GM21367 (cell line): ENCODE measurements around the gene UBQLN2.
A peak's percentile ranks its signal among the peaks of the same experiment; 100 is the strongest.
"Not testable (repeated sequence)": the region's sequence is repeated elsewhere in the genome, so short reads cannot be mapped to it uniquely, and the experiment has no call there.

Experiments
- ATAC-seq: cut with Tn5 transposase; IDR thresholded peaks from one replicate; pipeline ENCODE4 v1.9.1; 2021; ENCODE audit not compliant: unreplicated experiment

UBQLN2 gene

DNA sequence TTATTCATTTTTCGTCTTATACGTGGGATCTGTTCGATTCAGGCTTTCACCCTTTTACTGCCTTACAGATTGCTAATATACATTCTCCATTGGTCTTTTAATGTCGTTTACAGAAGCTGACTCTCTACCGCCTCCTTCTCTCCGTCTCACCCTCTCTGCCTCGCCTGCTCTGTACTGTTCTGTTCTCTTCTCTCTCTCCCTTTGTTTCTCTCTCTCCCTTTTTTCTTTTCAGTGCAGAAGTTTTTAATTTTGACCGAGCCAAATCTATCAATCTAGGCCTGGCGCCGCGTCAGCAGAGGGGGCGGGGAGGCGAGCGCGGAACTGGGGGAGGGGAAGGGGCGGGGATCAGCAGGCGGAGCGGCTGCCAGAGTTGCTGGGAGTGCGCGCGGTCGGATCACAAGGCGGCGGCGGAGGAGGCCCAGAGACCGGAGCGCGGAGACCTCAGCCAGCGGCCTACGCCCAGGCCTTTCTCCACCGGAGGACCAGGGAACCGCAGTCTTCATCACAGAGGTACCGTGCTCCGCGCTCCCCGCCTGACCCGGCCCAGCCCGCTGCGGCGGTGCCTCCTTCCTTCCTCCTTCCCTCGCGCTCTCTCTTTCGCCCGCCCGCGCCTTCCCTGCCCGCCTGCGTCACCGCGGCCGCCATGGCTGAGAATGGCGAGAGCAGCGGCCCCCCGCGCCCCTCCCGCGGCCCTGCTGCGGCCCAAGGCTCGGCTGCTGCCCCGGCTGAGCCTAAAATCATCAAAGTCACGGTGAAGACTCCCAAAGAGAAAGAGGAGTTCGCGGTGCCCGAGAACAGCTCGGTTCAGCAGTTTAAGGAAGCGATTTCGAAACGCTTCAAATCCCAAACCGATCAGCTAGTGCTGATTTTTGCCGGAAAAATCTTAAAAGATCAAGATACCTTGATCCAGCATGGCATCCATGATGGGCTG, at the start of gene UBQLN2:
Gene UBQLN2, plus strand, starts transcription at position 397 of the 931 bp plus-strand sequence. Its CDS starts 247 bp downstream, at position 644.
- ATAC-seq, result peak; percentile 60

GRCh38 chrX:56519642-56520041, 43.8 kb upstream of the UBQLN2 start:
- ATAC-seq, result no peak

DNA sequence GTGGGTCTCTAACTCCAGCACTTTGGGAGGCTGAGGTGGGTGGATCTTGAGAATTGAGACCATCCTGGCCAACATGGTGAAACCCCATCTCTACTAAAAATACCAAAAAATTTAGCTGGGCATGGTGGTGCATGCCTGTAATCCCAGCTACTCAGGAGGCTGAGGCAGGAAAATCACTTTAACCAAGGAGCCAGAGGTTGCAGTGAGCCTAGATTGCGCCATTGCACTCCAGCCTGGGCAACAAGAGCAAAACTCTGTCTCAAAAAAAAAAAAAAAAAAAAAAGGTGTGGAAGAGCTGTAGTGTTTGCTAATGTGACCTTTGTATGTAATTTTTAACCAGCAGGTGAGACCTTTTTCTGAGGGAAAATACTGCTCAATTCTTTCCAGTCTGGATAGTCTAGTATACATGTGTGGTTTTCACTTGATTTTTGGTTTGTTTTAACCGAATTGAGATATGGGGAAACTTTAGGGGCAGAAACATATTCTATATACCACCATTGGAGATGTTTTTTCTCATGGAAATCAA, 33.9 kb upstream of the UBQLN2 start:
- ATAC-seq, result not testable (repeated sequence)

DNA sequence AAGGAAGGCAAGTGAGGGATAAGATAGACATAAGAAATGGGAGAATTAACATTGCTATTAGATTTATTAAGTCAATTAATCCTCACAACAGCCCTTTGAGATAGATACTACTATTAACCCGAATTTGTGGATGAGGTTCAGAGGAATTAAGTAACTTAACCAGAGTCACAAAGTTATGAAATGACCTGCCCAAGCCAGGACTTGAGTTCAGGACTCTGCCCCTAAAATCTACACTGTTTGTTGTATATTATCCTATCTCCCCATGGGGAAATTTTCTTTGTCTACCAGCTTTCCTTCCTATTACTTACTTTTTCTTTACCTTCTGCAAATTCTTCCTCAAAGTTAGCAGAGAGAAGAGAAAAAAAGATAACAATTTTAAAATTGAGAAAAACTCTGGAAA, 33.4 kb upstream of the UBQLN2 start:
- ATAC-seq, result no peak

DNA sequence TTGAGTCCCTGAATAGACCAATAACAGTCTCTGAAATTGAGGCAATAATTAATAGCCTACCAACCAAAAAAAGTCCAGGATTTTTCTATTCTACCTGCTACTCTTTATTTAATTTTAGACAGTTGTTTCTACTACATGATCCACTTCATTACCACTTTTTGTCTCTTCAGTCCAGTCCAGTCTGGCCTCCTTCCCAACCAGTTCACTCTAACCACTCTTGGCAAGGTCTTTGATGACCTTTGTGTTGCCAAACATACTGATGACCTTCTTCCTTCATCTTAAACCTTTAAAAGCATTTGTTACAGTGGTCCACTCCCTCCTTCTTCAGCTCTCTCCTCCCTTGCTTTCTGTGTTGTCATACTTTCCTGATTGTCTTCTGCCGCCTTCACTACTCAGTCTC, 12.8 kb upstream of the UBQLN2 start:
- ATAC-seq, result no peak

DNA sequence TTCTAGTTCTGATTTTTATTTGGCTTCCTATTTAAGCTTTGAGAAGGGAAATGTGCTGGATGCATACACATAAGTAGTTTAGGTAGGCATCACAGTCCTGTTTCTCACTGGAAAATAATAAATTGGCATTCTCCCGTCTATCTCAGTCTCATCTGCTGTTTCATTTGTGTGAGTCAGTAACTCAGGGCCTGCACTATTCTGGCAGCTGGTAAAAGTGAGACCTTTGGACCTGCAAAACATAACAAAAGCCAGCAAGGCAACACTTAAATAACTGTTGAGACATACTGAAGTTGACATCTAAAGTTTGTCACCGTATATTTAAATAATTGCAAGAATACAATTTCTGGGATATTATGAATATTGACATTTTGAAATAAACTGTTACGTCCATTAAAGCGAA, 8.6 kb upstream of the UBQLN2 start:
- ATAC-seq, result no peak

- no peak for ATAC-seq
Observed at GRCh38 chrX:56557376-56557929, 6.0 kb upstream of the UBQLN2 start.

DNA sequence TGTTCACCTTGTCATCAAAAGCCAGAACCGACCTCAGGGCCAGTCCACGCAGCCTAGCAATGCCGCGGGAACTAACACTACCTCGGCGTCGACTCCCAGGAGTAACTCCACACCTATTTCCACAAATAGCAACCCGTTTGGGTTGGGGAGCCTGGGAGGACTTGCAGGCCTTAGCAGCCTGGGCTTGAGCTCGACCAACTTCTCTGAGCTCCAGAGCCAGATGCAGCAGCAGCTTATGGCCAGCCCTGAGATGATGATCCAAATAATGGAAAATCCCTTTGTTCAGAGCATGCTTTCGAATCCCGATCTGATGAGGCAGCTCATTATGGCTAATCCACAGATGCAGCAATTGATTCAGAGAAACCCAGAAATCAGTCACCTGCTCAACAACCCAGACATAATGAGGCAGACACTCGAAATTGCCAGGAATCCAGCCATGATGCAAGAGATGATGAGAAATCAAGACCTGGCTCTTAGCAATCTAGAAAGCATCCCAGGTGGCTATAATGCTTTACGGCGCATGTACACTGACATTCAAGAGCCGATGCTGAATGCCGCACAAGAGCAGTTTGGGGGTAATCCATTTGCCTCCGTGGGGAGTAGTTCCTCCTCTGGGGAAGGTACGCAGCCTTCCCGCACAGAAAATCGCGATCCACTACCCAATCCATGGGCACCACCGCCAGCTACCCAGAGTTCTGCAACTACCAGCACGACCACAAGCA, 898 bp downstream of the UBQLN2 start:
- ATAC-seq, result no peak

DNA sequence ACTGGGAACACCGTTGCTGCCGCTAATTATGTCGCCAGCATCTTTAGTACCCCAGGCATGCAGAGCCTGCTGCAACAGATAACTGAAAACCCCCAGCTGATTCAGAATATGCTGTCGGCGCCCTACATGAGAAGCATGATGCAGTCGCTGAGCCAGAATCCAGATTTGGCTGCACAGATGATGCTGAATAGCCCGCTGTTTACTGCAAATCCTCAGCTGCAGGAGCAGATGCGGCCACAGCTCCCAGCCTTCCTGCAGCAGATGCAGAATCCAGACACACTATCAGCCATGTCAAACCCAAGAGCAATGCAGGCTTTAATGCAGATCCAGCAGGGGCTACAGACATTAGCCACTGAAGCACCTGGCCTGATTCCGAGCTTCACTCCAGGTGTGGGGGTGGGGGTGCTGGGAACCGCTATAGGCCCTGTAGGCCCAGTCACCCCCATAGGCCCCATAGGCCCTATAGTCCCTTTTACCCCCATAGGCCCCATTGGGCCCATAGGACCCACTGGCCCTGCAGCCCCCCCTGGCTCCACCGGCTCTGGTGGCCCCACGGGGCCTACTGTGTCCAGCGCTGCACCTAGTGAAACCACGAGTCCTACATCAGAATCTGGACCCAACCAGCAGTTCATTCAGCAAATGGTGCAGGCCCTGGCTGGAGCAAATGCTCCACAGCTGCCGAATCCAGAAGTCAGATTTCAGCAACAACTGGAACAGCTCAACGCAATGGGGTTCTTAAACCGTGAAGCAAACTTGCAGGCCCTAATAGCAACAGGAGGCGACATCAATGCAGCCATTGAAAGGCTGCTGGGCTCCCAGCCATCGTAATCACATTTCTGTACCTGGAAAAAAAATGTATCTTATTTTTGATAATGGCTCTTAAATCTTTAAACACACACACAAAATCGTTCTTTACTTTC, 1.8 kb downstream of the UBQLN2 start:
- no peak for ATAC-seq

GRCh38 chrX:56569378-56570057, 6.1 kb downstream of the UBQLN2 start:
- no peak for ATAC-seq

GRCh38 chrX:56572975-56573374, 9.5 kb downstream of the UBQLN2 start:
- ATAC-seq, result no peak

- ATAC-seq, result no peak
Observed at GRCh38 chrX:56574861-56575260, 11.4 kb downstream of the UBQLN2 start.

DNA sequence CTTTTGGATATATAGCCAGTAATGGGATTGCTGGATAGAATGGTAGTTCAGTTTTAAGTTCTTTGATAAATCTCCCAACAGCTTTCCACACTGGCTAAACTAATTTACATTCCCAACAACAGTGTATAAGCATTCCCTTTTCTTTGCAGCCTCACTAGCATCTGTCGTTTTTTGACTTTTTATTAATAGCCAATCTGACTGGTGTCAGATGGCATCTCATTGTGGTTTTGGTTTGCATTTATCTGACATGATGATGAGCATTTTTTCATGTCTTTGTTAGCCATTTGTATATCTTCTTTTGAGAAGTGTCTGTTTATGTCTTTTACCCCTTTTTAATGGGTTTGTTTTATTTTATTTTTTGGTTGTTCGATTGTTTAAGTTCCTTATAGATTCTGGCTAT, 13.3 kb downstream of the UBQLN2 start:
- ATAC-seq, result no peak

DNA sequence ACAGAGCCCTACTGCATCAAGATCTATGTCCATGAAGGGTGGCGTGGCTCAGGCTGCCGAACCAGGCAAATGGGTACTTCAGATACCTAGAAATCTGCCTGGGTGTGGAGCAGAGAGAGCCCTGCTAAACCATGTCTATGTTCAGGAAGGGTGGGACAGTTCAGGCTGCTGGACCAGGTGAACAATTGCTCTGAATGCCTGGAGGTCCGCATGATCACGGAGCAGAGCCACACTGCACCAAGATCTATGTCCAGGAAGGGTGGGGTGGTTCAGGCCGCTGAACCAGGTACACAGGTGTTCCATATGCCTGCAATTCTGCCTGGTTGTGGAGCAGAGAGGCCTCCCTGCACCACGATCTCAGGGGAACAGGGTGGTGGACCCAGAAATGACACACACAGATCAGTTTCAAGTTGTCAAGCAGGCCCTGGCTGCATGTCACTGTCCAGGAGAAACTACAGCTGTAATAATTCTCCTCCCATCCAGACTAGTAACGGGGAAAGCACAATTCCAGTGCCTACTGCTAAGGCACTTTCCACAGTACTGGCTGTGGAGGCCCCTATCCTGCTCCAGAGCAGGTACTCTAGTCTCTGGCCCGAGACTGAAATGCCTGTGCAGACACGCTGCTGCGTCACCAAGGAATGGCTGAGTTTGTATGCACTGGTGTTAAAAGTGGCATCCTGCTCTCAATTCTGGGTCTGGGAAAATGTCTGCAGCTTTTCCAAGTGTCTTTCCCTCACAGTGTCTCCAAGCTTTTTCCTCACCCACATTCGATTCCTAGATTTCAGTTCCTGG, 25.2 kb downstream of the UBQLN2 start:
- ATAC-seq, result no peak

- not testable (repeated sequence) for ATAC-seq
Observed at GRCh38 chrX:56591830-56592229, 28.4 kb downstream of the UBQLN2 start.

GRCh38 chrX:56600141-56600540, 36.7 kb downstream of the UBQLN2 start:
- ATAC-seq, result no peak

DNA sequence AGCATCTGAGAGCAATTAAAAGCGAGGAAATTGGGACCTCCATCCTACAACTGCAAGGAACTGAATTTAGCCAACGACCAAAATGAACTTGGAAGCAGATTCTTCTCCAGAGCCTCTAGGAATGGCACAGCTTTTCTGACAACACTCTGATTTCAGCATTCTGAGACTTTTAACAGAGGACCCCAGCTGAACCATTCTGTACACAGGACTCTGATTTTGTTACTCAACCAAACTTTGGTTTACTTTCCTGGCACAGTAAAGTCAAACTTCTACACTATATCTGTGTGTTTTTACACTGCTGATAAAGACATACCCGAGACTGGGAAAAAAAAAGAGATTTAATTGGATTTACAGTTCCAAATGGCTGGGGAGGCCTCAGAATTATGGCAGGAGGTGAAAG, 37.6 kb downstream of the UBQLN2 start:
- ATAC-seq, result no peak

DNA sequence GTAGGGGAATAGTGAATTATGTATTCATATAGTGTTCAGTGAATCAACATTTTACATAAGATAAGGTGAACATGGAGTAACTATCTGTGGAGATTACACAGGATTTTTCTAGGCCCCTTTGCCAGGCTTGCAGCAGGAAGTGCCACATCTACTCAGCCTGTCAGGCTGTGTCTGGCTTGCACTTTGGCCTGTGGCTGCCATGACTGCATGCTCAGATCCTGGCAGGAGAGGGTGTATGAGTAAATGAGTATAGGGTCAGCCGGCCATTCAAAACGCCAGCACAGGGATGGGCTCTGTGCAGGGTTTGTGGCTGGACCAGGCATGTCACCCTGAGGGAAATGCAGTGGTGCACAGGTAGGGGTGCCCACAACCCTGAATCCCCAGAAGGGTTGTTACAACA, 51.9 kb downstream of the UBQLN2 start:
- no peak for ATAC-seq
